Epithelial cell of esophagus (primary cell): ENCODE results near the gene BCKDHA.
A peak's percentile ranks its signal among the peaks of the same experiment; 100 is the strongest.

Source experiments
- DNase-seq: peaks from one replicate; pipeline ENCODE4 v3.0.0; 2010; ENCODE audit warnings: low read depth
- H3K4me3 ChIP-seq: 2 replicates; pipeline ENCODE4 v1.5.1; 2011; ENCODE audit warnings: mild to moderate bottlenecking, low read length, control low read depth
- CTCF ChIP-seq: IDR thresholded peaks from 2 replicates; pipeline ENCODE4 v1.5.1; 2011; ENCODE audit warnings: low read depth, mild to moderate bottlenecking, low read length, control low read depth, inconsistent platforms; ENCODE audit not compliant: insufficient read depth; ENCODE audit errors: missing control alignments

The BCKDHA gene

GRCh38 chr19:41395355-41395754, 2.3 kb upstream of the BCKDHA start:
- H3K4me3 ChIP-seq: no peak overlapping the region
- DNase-seq: no peak
- no peak for TF ChIP-seq CTCF

- no peak for DNase-seq
- H3K4me3 ChIP-seq: peak overlapping the region; percentile 95
- no peak for TF ChIP-seq CTCF
These were observed 416 bp downstream of the BCKDHA start for GRCh38 chr19:41398050-41398418.

GRCh38 chr19:41398598-41398997, 980 bp downstream of the BCKDHA start:
- no peak for DNase-seq
- peak overlapping the region; percentile 95 for H3K4me3 ChIP-seq
- TF ChIP-seq CTCF: no peak

GRCh38 chr19:41399091-41399490, 1.5 kb downstream of the BCKDHA start:
- TF ChIP-seq CTCF: no peak
- peak overlapping the region; percentile 95 for H3K4me3 ChIP-seq
- DNase-seq: no peak

GRCh38 chr19:41399525-41399924, 1.9 kb downstream of the BCKDHA start:
- H3K4me3 ChIP-seq: no peak overlapping the region
- no peak for TF ChIP-seq CTCF
- DNase-seq: no peak

GRCh38 chr19:41401483-41401882, 3.9 kb downstream of the BCKDHA start:
- H3K4me3 ChIP-seq: no peak overlapping the region
- no peak for DNase-seq

More at GRCh38 chr19:41401483-41401882, 3.9 kb downstream of the BCKDHA start:
- TF ChIP-seq CTCF: no peak
